ENCODE results near the gene ENDOV.

GRCh38 chr17:80475910-80476876 lies 61.2 kb downstream of the ENDOV start, which contains the start of gene NPTX1:
- TF ChIP-seq REST (IDR thresholded peaks at IDR 0.05) (no peak), CTCF (IDR thresholded peaks at IDR 0.05; ENCODE audit: low read depth, low read length, missing input control) (no peak), RXRA (IDR thresholded peaks at IDR 0.05) (no peak), YY1 (IDR thresholded peaks at IDR 0.05) (no peak), RAD21 (IDR thresholded peaks at IDR 0.05) (no peak), MAX (IDR thresholded peaks at IDR 0.05) (no peak), FOXA1 (IDR thresholded peaks at IDR 0.05) (no peak), GABPA (IDR thresholded peaks at IDR 0.05 in 1 of 2, conservative IDR thresholded peaks at IDR 0.05 in 1 of 2) (no peak), NR2F2 (IDR thresholded peaks at IDR 0.05) (no peak), TAF1 (conservative IDR thresholded peaks at IDR 0.05) (no peak), EGR1 (IDR thresholded peaks at IDR 0.05; ENCODE audit: low read depth in 2 of 2) (no peak)

Measured in liver (tissue), 3 donors.